Body of pancreas (tissue), 4 donors: ENCODE data around the gene MPP3. TPM values are rescaled to one million over a fixed set of nuclear protein-coding genes. Genes with fewer than 3 reads are reported as not detected.
"Not testable (repeated sequence)": the region's sequence is repeated elsewhere in the genome, so short reads cannot be mapped to it uniquely, and the experiment has no call there.

Experiments
- ATAC-seq: fragments of 150-250 bp; one replicate; pipeline ENCODE4 v1.9.1; 2016
- DNase-seq, 4 donors: peaks; one replicate each; pipeline ENCODE4 v3.0.0-alpha.2; 2019
- H3K27ac ChIP-seq, 4 donors: fragments of 200-600 bp; sonication (generic); 1 replicate in 3 of 4; 2 replicates in 1 of 4; pipeline versions ENCODE4 v1.5.1 to v1.6.1; 2016 to 2019; ENCODE audit warnings: mild to moderate bottlenecking in 1 of 4, mixed read lengths in 1 of 4, moderate library complexity in 1 of 4
- H3K27me3 ChIP-seq, 2 donors: fragments of 200-600 bp; sonication (generic); one replicate each; pipeline ENCODE4 v1.6.0; 2016; ENCODE audit warnings: mild to moderate bottlenecking in 1 of 2
- H3K36me3 ChIP-seq, 2 donors: fragments of 200-600 bp; sonication (generic); replicated peaks in 1 of 2; 2 replicates each; pipeline ENCODE4 v1.5.1; 2016; ENCODE audit warnings: low read depth in 2 of 2; ENCODE audit not compliant: insufficient read depth in 1 of 2
- H3K4me1 ChIP-seq: fragments of 200-600 bp; sonication (generic); one replicate; pipeline ENCODE4 v1.6.0; 2016
- H3K4me3 ChIP-seq, 2 donors: fragments of 200-600 bp; sonication (generic); 1 replicate in 1 of 2; 2 replicates in 1 of 2; pipeline ENCODE4 v1.5.1; 2016 to 2019
- H3K9me3 ChIP-seq, 3 donors: fragments of 200-600 bp; sonication (generic); 1 replicate in 2 of 3; 2 replicates in 1 of 3; pipeline ENCODE4 v1.5.1; 2016
- POLR2A ChIP-seq, 3 donors: fragments of 450-650 bp; IDR thresholded peaks; one replicate each; pipeline ENCODE4 v1.6.1; 2016; ENCODE audit warnings: antibody characterized with exemption in 3 of 3, mild to moderate bottlenecking in 2 of 3
- WGBS, 2 donors: methylation state at CpG; one replicate each; pipeline ENCODE4 v1.1.5; 2017; 5-methylcytosine and 5-hydroxymethylcytosine counted together
- intact Hi-C: fragments of 100-400 bp; cut with DNase I; formaldehyde crosslinking; loops from one replicate; pipeline ENCODE4 v1.15.1; 2023
- total RNA-seq, 2 donors: library from RNA; depleted of rRNA; stranded (reverse); fragments of >200 nt; gene quantifications; one replicate each; pipeline ENCODE4 v1.1.0, GENCODE V29; 2016
- TF ChIP-seq, protein P1 (sequence below), 7 experiments: fragments of 450-650 bp in 4 of 7; fragments of 200-600 bp in 3 of 7; sonication (generic) in 3 of 7; IDR thresholded peaks; one replicate each; pipeline ENCODE4 v1.5.1; 2016 to 2019; ENCODE audit warnings: antibody characterized with exemption in 7 of 7

The MPP3 gene
- total RNA-seq, 2 donors from 2014 or later, result 20.2 to 22.4 TPM

DNA sequence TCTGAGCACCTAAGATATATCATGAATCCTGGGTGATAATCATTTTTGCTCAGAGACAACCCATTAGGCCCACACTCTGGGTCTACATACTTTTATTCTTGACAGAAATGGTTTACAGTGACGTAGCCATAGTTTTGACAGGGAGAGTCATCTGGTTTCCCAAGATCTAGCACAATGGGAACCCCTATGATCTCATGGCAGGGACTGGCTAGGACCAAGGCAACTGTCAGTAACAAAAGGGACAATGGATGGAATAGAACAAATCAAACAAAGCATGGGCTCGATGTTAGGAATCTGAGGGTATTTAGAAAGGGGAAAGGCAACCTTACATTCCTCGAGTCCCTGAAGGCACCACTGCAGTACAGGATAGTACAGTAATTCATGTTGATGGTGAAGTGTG, 32.2 kb downstream of the MPP3 start:
- Histone ChIP-seq H3K36me3 (no peaks in the 10 kb centered on the region), H3K4me3 (no peak overlapping the region), H3K9me3 (no peaks in the 10 kb centered on the region), H3K27ac (no peak overlapping the region), H3K27me3 (no peaks in the 10 kb centered on the region), H3K4me1 (no peaks in the 10 kb centered on the region)
- intact Hi-C loops, result no loop called here
- no peak for ATAC-seq
- TF ChIP-seq POLR2A (IDR thresholded peaks at IDR 0.05), result no peak
- TF ChIP-seq, protein P1, sequence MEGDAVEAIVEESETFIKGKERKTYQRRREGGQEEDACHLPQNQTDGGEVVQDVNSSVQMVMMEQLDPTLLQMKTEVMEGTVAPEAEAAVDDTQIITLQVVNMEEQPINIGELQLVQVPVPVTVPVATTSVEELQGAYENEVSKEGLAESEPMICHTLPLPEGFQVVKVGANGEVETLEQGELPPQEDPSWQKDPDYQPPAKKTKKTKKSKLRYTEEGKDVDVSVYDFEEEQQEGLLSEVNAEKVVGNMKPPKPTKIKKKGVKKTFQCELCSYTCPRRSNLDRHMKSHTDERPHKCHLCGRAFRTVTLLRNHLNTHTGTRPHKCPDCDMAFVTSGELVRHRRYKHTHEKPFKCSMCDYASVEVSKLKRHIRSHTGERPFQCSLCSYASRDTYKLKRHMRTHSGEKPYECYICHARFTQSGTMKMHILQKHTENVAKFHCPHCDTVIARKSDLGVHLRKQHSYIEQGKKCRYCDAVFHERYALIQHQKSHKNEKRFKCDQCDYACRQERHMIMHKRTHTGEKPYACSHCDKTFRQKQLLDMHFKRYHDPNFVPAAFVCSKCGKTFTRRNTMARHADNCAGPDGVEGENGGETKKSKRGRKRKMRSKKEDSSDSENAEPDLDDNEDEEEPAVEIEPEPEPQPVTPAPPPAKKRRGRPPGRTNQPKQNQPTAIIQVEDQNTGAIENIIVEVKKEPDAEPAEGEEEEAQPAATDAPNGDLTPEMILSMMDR (IDR thresholded peaks at IDR 0.05), result no peak
- DNase-seq, result no peak
- 82 to 88% methylated on average over 3 of the region's 3 CpGs for WGBS, 2 donors

DNA sequence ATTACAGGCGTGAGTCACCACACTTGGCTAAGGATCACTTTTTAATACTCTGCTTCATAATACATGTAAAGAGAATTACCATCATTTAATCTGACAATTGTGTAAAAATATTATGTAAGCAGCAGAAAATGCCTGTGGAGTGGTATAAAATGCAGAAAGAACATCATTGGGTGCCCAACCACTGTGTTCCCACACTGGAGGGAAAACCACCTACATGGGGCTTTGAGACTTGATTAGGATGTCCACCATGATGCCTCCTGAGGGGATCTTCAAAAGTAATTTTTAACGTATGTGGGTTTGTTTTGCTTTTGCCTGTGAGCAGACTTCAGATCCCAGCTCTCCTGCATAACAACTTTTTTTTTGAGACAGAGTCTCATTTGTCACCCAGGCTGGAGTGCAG, 33.9 kb downstream of the MPP3 start:
- H3K27me3 ChIP-seq, result no peaks in the 10 kb centered on the region
- no peaks in the 10 kb centered on the region for H3K36me3 ChIP-seq
- WGBS, 2 donors, result 67 to 81% methylated on average over 2 of the region's 2 CpGs
- H3K27ac ChIP-seq, result no peak overlapping the region
- H3K9me3 ChIP-seq, result no peaks in the 10 kb centered on the region
- no peak overlapping the region for H3K4me3 ChIP-seq
- no peaks in the 10 kb centered on the region for H3K4me1 ChIP-seq
- intact Hi-C loops, result no loop called here
- ATAC-seq (no peak), DNase-seq (no peak)
- TF ChIP-seq, protein P1 (IDR thresholded peaks at IDR 0.05), result no peak
- no peak for TF ChIP-seq POLR2A (IDR thresholded peaks at IDR 0.05)

DNA sequence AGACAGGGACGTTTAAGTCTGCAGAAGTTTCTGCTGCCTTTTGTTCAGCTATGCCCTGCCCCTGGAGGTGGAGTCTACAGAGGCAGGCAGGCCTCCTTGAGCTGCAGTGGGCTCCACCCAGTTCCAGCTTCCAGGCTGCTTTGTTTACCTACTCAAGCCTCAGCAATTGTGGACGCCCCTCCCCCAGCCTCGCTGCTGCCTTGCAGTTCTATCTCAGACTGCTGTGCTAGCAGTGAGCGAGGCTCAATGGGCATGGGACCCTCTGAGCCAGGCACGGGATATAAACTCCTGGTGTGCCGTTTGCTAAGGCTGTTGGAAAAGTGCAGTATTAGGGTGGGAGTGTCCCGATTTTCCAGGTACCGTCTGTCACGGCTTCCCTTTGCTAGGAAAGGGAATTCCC, 34.9 kb downstream of the MPP3 start:
- DNase-seq, intact Hi-C loops, H3K9me3 ChIP-seq: not testable (repeated sequence)

DNA sequence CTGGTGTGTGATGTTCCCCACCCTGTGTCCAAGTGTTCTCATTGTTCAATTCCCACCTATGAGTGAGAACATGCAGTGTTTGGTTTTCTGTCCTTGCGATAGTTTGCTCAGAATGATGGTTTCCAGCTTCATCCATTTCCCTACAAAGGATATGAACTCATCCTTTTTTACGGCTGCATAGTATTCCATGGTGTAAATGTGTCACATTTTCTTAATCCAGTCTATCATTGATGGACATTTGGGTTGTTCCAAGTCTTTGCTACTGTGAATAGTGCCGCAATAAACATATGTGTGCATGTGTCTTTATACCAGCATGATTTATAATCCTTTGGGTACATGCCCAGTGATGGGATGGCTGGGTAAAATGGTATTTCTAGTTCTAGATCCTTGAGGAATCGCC, 40.3 kb downstream of the MPP3 start:
- intact Hi-C loops, result not testable (repeated sequence)

More for the DNA sequence above, 34.9 kb downstream of the MPP3 start:
- not testable (repeated sequence) for H3K36me3 ChIP-seq, H3K4me1 ChIP-seq, H3K27me3 ChIP-seq, H3K27ac ChIP-seq, ATAC-seq, H3K4me3 ChIP-seq
- WGBS, 2 donors, result 20 to 69% methylated on average over 1 to 9 of the region's 9 CpGs

DNA sequence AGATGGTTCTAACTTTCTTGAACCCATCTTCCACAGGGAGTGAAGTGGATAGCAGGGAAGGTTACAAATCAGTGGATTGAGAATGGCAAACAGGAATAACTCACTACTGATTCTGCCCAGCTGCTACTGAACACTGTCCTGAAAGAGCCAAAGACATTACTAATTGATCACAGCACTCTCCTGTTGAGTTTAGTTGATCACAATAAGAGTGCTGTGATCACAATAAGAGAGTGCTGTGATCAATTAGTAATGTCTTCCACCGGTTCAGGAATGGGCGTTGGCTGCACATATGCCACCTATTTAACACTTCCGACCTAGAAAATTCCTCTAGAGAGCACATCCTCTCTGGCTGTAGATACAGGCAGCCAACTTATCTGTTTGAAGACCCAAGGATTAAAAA, 41.4 kb downstream of the MPP3 start:
- 2 to 7% methylated on average over 3 of the region's 3 CpGs for WGBS, 2 donors
- no peak for TF ChIP-seq POLR2A (IDR thresholded peaks at IDR 0.05)
- TF ChIP-seq, protein P1 (IDR thresholded peaks at IDR 0.05), result no peak
- ATAC-seq, result peak; percentile 97
- Histone ChIP-seq H3K4me1 (peaks cover 10% of the 10 kb centered on the region), H3K27ac (no peak overlapping the region), H3K36me3 (no peaks in the 10 kb centered on the region), H3K27me3 (no peaks in the 10 kb centered on the region), H3K9me3 (no peaks in the 10 kb centered on the region), H3K4me3 (no peak overlapping the region)
- peak in 2 of 4 donors; percentile 47 to 57 for DNase-seq
- intact Hi-C loops, result no loop called here

More for the DNA sequence above, 40.3 kb downstream of the MPP3 start:
- not testable (repeated sequence) for H3K9me3 ChIP-seq, H3K4me3 ChIP-seq, H3K27me3 ChIP-seq, DNase-seq, ATAC-seq, H3K4me1 ChIP-seq, H3K27ac ChIP-seq, H3K36me3 ChIP-seq
- WGBS, 2 donors, result 81 to 83% methylated on average over 4 of the region's 4 CpGs

DNA sequence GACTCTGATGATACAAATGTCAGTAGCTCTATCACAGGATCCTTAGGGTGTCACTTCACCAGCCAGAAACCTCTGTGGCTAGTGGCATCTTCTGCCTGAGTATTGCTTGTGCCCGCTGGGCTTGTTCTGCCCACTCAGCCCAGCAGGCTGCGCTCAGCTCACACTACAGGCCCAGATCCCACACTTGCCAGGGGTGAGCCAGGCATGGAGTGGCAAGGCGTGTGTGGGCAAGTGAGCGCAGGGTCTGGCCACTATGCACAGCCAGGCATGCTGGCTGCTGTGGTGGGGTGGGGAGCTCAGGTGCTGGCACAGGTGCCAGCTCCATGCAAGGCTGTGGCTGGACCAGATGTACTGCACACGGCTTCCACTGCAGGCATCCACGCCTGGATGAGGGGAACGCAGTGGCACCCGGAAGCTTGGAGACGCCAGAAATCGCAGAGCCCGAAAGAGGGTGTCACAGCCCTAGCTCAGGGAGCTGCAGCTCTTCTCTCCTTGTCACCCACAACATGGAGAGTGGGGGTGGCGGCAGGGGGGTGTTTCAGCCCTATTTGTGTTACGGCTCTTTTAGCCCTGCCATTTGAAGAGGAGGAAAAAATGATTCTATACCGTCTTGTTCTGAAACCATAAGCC, 42.5 kb downstream of the MPP3 start:
- DNase-seq (no peak), ATAC-seq (no peak)
- H3K4me1 ChIP-seq, result peaks cover 10% of the 10 kb centered on the region
- H3K36me3 ChIP-seq, result no peaks in the 10 kb centered on the region
- no peaks in the 10 kb centered on the region for H3K9me3 ChIP-seq
- H3K27ac ChIP-seq, result no peak overlapping the region
- TF ChIP-seq POLR2A (IDR thresholded peaks at IDR 0.05), result no peak
- TF ChIP-seq, protein P1 (IDR thresholded peaks at IDR 0.05), result no peak
- intact Hi-C loops, result no loop called here
- H3K27me3 ChIP-seq, result no peaks in the 10 kb centered on the region
- H3K4me3 ChIP-seq, result no peak overlapping the region
- 86 to 90% methylated on average over 11 to 14 of the region's 14 CpGs for WGBS, 2 donors
